Calu3 (cell line): ENCODE data around the gene NAV2. TPM values are rescaled to one million over a fixed set of nuclear protein-coding genes. Genes with fewer than 3 reads are reported as not detected.

Experiments used
- Bru-seq: library from RNA; stranded (reverse); fragments of 400-500 nt; gene quantifications from one replicate; lab custom pipeline; 2021; lab: Mats Ljungman, UMichigan
- BruChase-seq, 2 experiments: library from RNA; stranded (reverse); fragments of 400-500 nt; gene quantifications; one replicate each; lab custom pipeline; 2021; lab: Mats Ljungman, UMichigan
- BruUV-seq: library from RNA; stranded (reverse); fragments of 400-500 nt; replicated peaks from 2 replicates; lab custom pipeline; 2021; lab: Mats Ljungman, UMichigan
- CTCF ChIA-PET: fragments of 300-600 bp; sonication (Branson Sonifier 250); formaldehyde crosslinking; loops from one replicate; lab custom pipeline; 2022; ENCODE audit warnings: antibody characterized with exemption; lab: Charles Lee
- DNase-seq: peaks from one replicate; pipeline ENCODE4 v3.0.0; 2022
- H3K27ac Mint-ChIP-seq: one replicate; pipeline ENCODE4 v1.8.0; 2022; ENCODE audit warnings: mixed read lengths; ENCODE audit not compliant: unreplicated experiment
- H3K27me3 Mint-ChIP-seq: one replicate; pipeline ENCODE4 v1.8.0; 2022; ENCODE audit warnings: mixed read lengths; ENCODE audit not compliant: unreplicated experiment
- H3K36me3 Mint-ChIP-seq: one replicate; pipeline ENCODE4 v1.8.0; 2022; ENCODE audit warnings: mild to moderate bottlenecking, moderate library complexity, mixed read lengths; ENCODE audit not compliant: insufficient read depth, unreplicated experiment
- H3K4me1 Mint-ChIP-seq: one replicate; pipeline ENCODE4 v1.8.0; 2022; ENCODE audit warnings: mild to moderate bottlenecking, low read depth, mixed read lengths; ENCODE audit not compliant: unreplicated experiment
- H3K4me3 Mint-ChIP-seq: one replicate; pipeline ENCODE4 v1.8.0; 2022; ENCODE audit warnings: mild to moderate bottlenecking, low read depth, moderate library complexity, mixed read lengths; ENCODE audit not compliant: unreplicated experiment
- H3K9me3 Mint-ChIP-seq: one replicate; pipeline ENCODE4 v1.8.0; 2022; ENCODE audit warnings: low read depth, mixed read lengths; ENCODE audit not compliant: unreplicated experiment
- intact Hi-C: fragments of 100-400 bp; cut with micrococcal nuclease; formaldehyde crosslinking; loops from one replicate; pipeline ENCODE4 v1.10.0; 2022; ENCODE audit not compliant: unreplicated experiment
- long read RNA-seq: library from polyadenylated mRNA; stranded (forward); transcript quantifications from one replicate; pipeline ENCODE4 v2.0.0, GENCODE V29; 2022
- total RNA-seq: library from RNA; stranded (reverse); gene quantifications from 2 replicates; pipeline ENCODE4 v1.2.3, GENCODE V29; 2022
- TF ChIP-seq, protein P1 (sequence below): fragments of 200-600 bp; IDR thresholded peaks from one replicate; pipeline ENCODE4 v1.8.0; 2022; ENCODE audit warnings: antibody characterized with exemption; ENCODE audit not compliant: unreplicated experiment

The NAV2 gene, protein sequence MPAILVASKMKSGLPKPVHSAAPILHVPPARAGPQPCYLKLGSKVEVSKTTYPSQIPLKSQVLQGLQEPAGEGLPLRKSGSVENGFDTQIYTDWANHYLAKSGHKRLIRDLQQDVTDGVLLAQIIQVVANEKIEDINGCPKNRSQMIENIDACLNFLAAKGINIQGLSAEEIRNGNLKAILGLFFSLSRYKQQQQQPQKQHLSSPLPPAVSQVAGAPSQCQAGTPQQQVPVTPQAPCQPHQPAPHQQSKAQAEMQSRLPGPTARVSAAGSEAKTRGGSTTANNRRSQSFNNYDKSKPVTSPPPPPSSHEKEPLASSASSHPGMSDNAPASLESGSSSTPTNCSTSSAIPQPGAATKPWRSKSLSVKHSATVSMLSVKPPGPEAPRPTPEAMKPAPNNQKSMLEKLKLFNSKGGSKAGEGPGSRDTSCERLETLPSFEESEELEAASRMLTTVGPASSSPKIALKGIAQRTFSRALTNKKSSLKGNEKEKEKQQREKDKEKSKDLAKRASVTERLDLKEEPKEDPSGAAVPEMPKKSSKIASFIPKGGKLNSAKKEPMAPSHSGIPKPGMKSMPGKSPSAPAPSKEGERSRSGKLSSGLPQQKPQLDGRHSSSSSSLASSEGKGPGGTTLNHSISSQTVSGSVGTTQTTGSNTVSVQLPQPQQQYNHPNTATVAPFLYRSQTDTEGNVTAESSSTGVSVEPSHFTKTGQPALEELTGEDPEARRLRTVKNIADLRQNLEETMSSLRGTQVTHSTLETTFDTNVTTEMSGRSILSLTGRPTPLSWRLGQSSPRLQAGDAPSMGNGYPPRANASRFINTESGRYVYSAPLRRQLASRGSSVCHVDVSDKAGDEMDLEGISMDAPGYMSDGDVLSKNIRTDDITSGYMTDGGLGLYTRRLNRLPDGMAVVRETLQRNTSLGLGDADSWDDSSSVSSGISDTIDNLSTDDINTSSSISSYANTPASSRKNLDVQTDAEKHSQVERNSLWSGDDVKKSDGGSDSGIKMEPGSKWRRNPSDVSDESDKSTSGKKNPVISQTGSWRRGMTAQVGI (N-terminal part only)
- total RNA-seq (17.3 and 21.4 TPM in 2 replicates), Bru-seq, nascent RNA (percentile 54 among the genes with signal in this experiment), BruChase-seq, experiment 1, labeled RNA remaining after a 6-hour chase (percentile 46 among the genes with signal in this experiment), BruChase-seq, experiment 2, labeled RNA remaining after a 2-hour chase (percentile 47 among the genes with signal in this experiment)
- long read RNA-seq, partial matches to known transcripts: 0 of 3 reads
- long read RNA-seq, other reads (novel, unspliced or antisense): 3 of 3 reads

DNA sequence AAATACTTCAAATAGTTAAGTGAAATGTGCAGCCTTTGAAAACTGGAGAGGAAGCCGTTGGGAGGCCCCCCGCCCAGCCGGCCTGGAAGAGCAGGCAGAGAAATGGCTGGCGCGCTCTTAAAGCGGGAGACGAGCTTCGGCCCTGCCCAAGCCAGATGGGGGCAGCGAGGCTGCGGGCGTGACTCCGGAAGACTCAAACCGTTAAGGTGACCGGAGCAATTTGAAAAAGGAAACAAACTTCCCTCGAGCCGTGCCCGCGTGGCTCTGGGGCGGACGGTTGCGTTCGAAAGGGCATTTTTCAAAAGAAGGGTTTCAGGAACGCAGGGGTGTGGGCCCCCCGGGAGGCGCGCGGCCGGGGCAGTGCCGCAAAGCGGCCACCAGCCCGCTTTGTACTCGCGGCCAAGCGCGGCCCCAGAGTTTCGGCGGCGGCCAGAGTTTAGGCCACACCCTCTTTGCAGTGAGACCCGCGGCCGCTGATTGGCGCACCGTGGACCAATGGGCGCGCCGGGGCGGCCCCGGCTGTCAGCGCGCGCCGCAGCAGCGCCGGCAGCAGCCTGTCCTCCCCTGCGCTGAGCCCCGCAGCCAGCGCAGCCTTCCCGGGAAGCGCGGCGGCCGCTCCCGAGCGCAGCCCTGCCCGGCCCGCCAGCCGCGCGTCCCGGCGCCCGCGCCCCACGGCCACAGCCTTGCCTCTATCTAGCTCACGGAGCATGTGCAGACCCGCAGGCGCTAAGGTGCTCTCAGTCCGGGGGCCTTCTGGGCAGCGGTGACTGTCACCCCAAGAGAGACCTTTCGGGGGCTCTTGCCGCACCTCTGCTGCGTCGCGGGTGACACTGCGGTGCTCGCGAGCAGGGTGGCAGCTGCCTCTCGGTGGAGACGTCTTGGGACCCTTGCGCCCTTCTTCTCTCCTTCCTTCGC lies at the start of gene NAV2:
Gene NAV2, plus strand, starts transcription at position 557 of the 915 bp plus-strand sequence. CDS start 859 bp downstream, outside the sequence.
- peak within 1 kb of the TSS; percentile 85 for H3K27ac Mint-ChIP-seq
- intact Hi-C loops: no loop called here
- H3K4me3 Mint-ChIP-seq: peak within 1 kb of the TSS; percentile 88
- BruUV-seq: TSS peak; percentile 85
- CTCF ChIA-PET: interaction anchor here (0.5 to 1.0 kb wide), 4 partner anchors 77 to 453 kb away, joined by 3 to 5 read pairs (median 4); no protein-coding TSS in a partner anchor
- peak; percentile 92 for DNase-seq
- H3K27me3 Mint-ChIP-seq: no peaks in the 10 kb centered on the region
- no peaks in the 10 kb centered on the region for H3K9me3 Mint-ChIP-seq
- H3K36me3 Mint-ChIP-seq: peaks cover 34% of the 10 kb centered on the region
- TF ChIP-seq, protein P1, sequence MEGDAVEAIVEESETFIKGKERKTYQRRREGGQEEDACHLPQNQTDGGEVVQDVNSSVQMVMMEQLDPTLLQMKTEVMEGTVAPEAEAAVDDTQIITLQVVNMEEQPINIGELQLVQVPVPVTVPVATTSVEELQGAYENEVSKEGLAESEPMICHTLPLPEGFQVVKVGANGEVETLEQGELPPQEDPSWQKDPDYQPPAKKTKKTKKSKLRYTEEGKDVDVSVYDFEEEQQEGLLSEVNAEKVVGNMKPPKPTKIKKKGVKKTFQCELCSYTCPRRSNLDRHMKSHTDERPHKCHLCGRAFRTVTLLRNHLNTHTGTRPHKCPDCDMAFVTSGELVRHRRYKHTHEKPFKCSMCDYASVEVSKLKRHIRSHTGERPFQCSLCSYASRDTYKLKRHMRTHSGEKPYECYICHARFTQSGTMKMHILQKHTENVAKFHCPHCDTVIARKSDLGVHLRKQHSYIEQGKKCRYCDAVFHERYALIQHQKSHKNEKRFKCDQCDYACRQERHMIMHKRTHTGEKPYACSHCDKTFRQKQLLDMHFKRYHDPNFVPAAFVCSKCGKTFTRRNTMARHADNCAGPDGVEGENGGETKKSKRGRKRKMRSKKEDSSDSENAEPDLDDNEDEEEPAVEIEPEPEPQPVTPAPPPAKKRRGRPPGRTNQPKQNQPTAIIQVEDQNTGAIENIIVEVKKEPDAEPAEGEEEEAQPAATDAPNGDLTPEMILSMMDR: no peak
- peaks cover 36% of the 10 kb centered on the region for H3K4me1 Mint-ChIP-seq

DNA sequence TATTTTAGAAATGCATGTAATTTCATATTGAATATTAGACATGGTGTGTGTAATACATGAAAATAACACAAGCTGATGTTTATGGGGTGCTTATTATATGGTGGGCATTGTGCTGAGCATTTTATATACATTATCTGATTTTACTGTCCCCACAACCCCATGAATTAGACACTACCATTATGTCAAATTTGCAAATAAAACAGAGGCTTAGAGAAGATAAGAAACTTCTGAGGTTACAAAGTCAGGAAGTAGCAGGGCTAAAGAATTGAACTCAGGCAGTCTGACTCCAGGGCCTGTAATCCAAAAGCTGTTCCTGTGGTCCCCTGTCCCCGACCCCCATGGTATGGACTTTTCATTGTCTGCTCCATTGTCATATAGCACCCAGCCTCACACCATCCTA lies 49.4 kb upstream of the NAV2 start:
- H3K36me3 Mint-ChIP-seq: peaks cover 6% of the 10 kb centered on the region
- no peak for DNase-seq
- peaks cover 5% of the 10 kb centered on the region for H3K9me3 Mint-ChIP-seq
- no peaks in the 10 kb centered on the region for H3K27me3 Mint-ChIP-seq
- intact Hi-C loops: no loop called here
- H3K27ac Mint-ChIP-seq: no peak overlapping the region
- TF ChIP-seq, protein P1: no peak
- H3K4me1 Mint-ChIP-seq: peaks cover 37% of the 10 kb centered on the region
- CTCF ChIA-PET: no interaction called here
- no peak overlapping the region for H3K4me3 Mint-ChIP-seq
- no TSS peak for BruUV-seq

DNA sequence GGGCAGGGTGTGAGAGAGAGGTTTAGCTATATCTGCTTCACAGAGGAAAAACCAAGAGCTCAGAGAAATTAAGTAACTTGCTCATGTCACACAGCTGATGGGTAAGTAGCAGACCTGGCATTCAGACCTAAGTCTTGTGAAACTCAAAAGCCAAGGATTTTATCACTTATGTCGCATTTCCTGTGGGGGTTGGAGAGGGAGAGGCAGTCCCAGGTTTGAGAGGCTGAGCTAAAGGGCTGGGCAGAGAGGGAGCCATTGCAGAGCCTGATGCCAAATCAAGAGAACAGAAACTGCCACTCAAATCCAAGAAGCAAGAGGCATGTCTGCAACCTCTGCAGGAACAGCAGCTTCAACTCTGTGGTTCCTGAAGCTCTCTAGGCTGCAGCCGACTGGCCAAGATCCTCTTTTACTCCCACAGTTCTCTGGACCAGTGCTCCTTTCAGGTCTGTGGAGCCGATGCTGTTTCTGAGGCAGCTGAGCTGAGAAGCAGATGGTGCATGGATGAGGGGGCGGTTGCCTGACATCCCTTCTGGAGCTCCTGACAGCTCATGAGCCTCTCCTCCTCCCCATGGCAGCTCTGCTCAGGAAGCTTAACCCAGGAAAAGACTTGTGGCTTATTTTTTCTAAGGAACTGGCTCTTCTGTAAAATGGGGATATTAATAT lies 47.6 kb upstream of the NAV2 start:
- Mint-ChIP-seq H3K4me3 (no peak overlapping the region), H3K27me3 (no peaks in the 10 kb centered on the region), H3K9me3 (peaks cover 5% of the 10 kb centered on the region), H3K4me1 (peaks cover 22% of the 10 kb centered on the region), H3K27ac (no peak overlapping the region), H3K36me3 (peaks cover 4% of the 10 kb centered on the region)
- CTCF ChIA-PET: no interaction called here
- TF ChIP-seq, protein P1: no peak
- no peak for DNase-seq
- intact Hi-C loops: no loop called here
- BruUV-seq: no TSS peak
